Measurements from ENCODE around the gene GABBR2. TPM values are rescaled to one million over a fixed set of nuclear protein-coding genes. Genes with fewer than 3 reads are reported as not detected.

The GABBR2 gene
- total RNA-seq, 1 donor: not detected

DNA sequence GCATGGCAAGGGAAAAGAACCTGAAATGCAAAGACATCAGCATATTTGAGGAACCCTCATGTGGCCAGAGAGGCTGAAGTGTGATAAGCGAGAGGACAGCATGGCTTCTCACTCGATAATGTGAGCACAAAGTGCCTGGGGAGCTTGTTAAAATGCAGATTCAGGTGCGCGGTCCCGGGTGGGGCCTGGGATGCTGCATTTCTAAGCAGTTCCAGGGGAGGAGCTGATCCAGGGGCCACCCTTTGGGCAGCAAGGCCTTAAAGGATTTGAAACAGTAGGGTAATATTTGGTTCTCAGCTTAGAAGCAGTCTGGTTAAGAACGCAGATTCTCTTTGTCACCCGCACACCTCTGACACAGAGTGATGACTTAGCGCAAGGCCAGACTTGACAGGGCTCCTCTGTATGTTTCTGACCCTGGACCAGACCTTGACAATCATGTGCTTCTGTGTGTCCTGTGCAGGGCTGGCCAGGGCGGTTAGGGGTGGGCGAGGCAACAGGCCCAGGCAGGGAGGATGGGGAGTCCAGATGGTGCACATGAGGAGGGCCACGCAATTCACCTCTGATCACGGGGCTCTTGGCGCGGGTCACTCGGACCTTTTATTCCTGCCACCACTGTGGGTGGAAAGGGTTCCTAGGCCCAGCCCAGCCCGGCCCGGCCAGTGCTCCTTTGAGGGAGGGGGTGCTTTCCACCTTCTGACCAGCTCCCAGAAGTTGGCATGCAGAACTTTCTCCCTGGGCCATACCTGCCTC, 390.5 kb downstream of the GABBR2 start:
- TF ChIP-seq, protein P1, sequence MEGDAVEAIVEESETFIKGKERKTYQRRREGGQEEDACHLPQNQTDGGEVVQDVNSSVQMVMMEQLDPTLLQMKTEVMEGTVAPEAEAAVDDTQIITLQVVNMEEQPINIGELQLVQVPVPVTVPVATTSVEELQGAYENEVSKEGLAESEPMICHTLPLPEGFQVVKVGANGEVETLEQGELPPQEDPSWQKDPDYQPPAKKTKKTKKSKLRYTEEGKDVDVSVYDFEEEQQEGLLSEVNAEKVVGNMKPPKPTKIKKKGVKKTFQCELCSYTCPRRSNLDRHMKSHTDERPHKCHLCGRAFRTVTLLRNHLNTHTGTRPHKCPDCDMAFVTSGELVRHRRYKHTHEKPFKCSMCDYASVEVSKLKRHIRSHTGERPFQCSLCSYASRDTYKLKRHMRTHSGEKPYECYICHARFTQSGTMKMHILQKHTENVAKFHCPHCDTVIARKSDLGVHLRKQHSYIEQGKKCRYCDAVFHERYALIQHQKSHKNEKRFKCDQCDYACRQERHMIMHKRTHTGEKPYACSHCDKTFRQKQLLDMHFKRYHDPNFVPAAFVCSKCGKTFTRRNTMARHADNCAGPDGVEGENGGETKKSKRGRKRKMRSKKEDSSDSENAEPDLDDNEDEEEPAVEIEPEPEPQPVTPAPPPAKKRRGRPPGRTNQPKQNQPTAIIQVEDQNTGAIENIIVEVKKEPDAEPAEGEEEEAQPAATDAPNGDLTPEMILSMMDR (IDR thresholded peaks at IDR 0.05; ENCODE audit: insufficient read depth, low read depth, low read length): no peak
- H3K4me3 ChIP-seq (ENCODE audit: low read depth, low read length): no peak overlapping the region
- DNase-seq (ENCODE audit: low read depth): no peak

DNA sequence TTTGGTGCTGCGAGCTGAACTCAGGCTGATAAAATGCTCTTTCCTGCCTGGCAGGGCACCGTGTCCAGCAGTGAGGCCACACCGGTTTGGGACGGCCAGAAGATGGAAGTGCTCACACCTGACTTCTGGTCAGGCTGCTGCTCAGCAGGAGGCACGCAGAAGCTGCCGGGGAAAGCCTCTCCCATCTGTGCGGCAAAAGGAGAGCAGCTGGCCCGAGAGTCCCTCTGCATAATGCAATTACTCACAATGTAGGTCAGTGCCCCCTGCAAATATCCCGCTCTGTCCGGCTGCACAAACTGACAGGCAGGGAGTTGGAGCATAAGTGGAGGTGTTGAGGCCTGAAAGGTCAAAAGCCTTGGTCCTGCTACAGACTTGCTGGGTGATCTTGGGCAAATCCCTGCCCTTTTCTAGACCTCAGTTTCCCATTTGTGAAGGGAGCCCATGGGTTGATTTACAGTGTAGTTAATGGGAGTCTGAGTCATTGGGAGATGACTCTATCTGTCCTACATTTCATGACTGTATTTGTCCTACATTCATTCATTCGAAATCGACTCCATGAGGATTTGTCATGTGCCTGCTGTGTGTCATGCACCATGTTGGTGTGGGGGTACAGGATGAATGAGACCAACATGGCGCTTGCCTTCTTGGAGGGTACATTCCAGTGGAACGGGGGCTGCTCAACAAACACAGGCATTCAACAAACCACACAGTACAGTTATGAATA, 391.4 kb downstream of the GABBR2 start:
- peak; percentile 64 for DNase-seq (ENCODE audit: low read depth)
- TF ChIP-seq, protein P1 (IDR thresholded peaks at IDR 0.05; ENCODE audit: insufficient read depth, low read depth, low read length): no peak

DNA sequence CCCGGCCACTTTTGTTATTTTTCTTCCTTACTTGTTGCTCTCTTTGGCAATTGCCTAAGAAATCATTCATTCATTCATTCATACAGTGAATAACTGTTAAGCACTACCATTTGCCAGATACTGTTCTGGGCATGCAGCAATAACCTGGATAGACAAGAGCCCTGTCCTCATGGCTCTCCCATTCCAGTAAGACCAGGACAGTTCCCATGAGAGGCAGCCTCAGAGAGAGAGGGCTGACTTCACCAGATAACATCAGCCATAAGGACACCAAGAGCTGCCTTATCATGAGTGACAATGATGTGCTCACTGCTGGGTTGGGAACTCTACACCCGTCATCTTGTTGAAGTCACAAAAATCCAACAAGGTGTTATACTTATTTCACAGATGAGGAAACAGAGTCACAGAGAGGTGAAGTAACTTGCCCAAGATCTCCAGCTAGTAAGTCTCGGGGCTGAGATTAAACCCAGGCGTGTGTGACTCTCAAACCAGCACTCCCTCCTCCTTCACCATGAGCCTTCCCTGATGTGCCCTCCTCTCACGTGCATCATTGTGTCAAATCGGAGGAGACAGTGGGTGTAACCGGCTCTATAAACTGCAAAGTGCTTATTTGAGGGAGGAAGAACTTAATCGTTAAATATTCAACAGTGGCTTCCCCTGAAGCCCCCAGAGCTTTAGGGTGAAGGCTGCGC, 392.1 kb downstream of the GABBR2 start:
- no peak for DNase-seq (ENCODE audit: low read depth)
- TF ChIP-seq, protein P1 (IDR thresholded peaks at IDR 0.05; ENCODE audit: insufficient read depth, low read depth, low read length): no peak
- H3K4me3 ChIP-seq (ENCODE audit: low read depth, low read length): no peak overlapping the region

More for the DNA sequence above, 391.4 kb downstream of the GABBR2 start:
- no peak overlapping the region for H3K4me3 ChIP-seq (ENCODE audit: low read depth, low read length)

DNA sequence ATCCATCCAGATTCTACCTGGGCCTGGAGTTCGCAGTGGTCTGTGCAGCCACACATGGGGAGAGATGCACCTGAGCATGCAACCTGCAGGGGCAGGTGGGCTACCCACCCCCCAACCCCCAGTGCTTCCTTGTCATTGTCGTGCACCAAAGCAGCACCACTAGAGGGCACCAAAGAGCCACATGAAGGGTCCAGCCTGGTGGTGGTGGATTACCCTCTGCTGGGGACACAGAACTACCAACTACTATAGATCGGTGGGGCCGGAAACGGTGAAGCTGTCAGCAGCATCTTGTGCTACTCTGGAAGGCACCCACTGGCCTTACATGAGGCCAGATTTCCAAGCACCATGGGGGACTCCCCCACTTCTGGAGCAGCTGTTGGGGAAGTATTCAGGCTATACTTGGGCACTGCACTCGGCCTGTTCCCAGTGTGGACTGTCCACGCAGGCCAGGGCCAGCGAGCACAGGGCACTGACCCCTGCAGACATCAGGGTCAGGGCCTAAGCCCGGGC, 393.1 kb downstream of the GABBR2 start:
- H3K4me3 ChIP-seq (ENCODE audit: low read depth, low read length): no peak overlapping the region
- peak; percentile 90 for DNase-seq (ENCODE audit: low read depth)
- TF ChIP-seq, protein P1 (IDR thresholded peaks at IDR 0.05; ENCODE audit: insufficient read depth, low read depth, low read length): peak; percentile 98

DNA sequence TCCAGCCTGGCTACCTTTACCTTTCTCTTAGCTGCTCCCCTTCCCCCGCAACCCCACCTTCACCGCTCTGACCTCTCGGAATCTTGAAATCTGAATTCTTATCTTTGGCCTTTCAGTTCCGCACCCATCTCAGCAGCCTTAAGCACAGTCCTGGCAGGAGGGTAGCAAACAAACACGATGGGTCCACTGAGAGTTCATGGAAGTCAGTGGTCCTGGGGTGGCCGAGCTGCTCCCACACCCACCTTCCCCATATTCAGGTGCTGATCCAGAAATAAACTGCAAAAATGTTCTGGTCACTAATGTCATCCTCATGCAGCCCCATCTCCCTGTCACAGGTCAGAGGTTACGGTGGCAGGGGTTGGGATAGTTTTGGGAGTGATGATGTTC, 393.7 kb downstream of the GABBR2 start:
- no peak for DNase-seq (ENCODE audit: low read depth)
- TF ChIP-seq, protein P1 (IDR thresholded peaks at IDR 0.05; ENCODE audit: insufficient read depth, low read depth, low read length): no peak
- H3K4me3 ChIP-seq (ENCODE audit: low read depth, low read length): no peak overlapping the region

DNA sequence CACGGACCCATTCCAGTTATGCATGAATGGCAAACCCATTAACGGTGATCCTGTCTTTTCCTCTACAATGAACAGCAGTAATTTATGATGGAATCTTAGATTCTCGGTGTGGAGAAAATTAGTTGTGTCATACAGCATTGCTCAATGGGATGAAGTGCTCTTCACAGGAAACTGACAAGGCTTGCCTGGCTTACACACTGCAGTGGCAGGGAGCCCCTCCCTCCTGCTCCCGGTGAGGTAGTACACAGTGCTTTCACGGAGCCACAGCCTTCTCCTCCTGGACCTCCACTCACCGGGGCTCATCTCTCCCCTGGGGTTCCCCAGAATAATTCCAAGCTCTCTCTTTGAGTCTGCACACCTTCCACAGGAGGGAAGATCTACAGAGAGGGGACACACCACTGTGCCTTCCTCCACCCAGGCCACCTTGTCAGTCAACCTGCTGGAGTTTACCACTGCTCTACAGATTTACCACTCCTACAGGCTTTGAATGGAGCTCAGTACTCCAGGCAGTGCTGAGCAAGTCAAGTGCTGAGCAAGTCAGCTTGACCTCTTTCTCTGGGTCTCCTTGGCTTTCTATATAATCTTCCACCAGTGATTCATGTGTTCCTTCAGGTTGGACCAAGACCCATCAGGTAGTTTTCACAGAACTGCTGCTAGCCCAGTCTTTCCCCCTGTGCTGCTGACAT, 394.2 kb downstream of the GABBR2 start:
- no peak overlapping the region for H3K4me3 ChIP-seq (ENCODE audit: low read depth, low read length)
- TF ChIP-seq, protein P1 (IDR thresholded peaks at IDR 0.05; ENCODE audit: insufficient read depth, low read depth, low read length): no peak
- peak; percentile 56 for DNase-seq (ENCODE audit: low read depth)

Data from fibroblast of villous mesenchyme (primary cell).